Activated T-cell treated with anti-CD3 and anti-CD28 coated beads, Interleukin-2, amount 50 U/mL, for 4 hours (primary cell): ENCODE measurements around the gene HOXC12. TPM values are rescaled to one million over a fixed set of nuclear protein-coding genes. Genes with fewer than 3 reads are reported as not detected.

ENCODE experiments used
- ATAC-seq, 2 donors: fragments of 200-7000 bp; cut with Tn5 transposase; one replicate each; pipeline ENCODE4 v1.10.0; 2021
- DNase-seq: peaks from one replicate; pipeline ENCODE4 v3.0.0-alpha.2; 2020
- H3K27me3 Mint-ChIP-seq: one replicate; pipeline ENCODE4 v1.8.0; 2021; ENCODE audit warnings: low read depth, mixed read lengths
- H3K36me3 Mint-ChIP-seq: one replicate; pipeline ENCODE4 v1.8.0; 2022; ENCODE audit warnings: mixed read lengths; ENCODE audit not compliant: insufficient read depth
- H3K4me1 Mint-ChIP-seq: one replicate; pipeline ENCODE4 v1.8.0; 2021; ENCODE audit warnings: low read depth, mixed read lengths
- H3K4me3 Mint-ChIP-seq: one replicate; pipeline ENCODE4 v1.8.0; 2021; ENCODE audit warnings: mild to moderate bottlenecking, moderate library complexity, mixed read lengths
- H3K9me3 Mint-ChIP-seq: one replicate; pipeline ENCODE4 v1.8.0; 2021; ENCODE audit warnings: mixed read lengths
- total RNA-seq, 3 donors: library from RNA; stranded (reverse); gene quantifications; one replicate each; pipeline ENCODE4 v1.2.1, GENCODE V29; 2021

Gene HOXC12
- not detected for total RNA-seq

- DNase-seq (no peak), ATAC-seq (no peak)
- Mint-ChIP-seq H3K9me3 (no peaks in the 10 kb centered on the region), H3K27me3 (peaks cover 92% of the 10 kb centered on the region), H3K36me3 (no peaks in the 10 kb centered on the region), H3K4me1 (peaks cover 21% of the 10 kb centered on the region), H3K4me3 (no peak within 1 kb of the TSS)
These were observed at the start of gene HOXC12 for GRCh38 chr12:53954694-53955035. Gene HOXC12 (plus strand): TSS chr12:53954903. CDS start chr12:53954930, 27 bp downstream.

GRCh38 chr12:53907103-53907502, 47.6 kb upstream of the HOXC12 start:
- no peaks in the 10 kb centered on the region for H3K4me1 Mint-ChIP-seq
- ATAC-seq (no peak), DNase-seq (no peak)
- H3K27me3 Mint-ChIP-seq, result peaks cover 30% of the 10 kb centered on the region
- H3K36me3 Mint-ChIP-seq, result no peaks in the 10 kb centered on the region
- H3K9me3 Mint-ChIP-seq, result no peaks in the 10 kb centered on the region
- no peak overlapping the region for H3K4me3 Mint-ChIP-seq

DNA sequence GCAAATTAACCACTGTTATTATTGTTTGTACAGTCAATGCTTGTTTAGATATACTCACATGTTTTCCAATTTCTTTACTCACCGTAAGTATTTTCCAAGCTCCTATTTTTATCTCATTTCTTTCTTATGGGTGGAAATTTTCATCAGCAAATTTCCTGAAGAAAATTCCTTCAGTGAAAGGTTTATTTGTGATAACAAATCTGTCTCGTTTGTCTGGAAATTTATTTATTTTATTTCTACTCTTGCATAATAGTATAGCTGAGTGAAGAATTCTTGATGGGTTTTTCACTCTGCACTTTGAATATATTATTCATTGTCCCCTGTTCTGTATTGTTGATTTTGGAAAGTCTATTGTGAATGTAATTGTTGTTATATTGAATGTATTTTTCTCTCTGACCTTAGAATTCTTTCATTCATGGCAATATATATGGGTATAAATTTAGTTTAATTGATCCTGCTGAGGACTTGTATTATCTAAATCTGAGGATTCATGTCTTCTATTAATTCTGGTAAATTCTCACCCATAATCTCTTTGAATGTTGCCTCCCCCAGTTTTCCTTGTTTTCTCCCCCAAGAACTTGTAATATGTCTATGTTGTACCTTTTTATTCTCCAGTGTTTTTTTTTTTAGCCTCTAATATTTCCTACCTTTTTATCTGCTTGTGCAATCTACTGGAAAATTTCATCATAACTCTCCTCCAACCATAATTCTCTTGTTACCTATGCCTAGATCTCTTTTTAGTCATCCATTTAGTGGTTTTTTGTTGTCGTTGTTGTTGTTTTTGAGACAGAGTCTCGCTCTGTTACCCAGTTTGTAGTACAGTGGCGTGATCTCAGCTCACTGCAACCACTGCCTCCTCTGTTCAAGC, 37.7 kb upstream of the HOXC12 start:
- Mint-ChIP-seq H3K4me3 (no peak overlapping the region), H3K4me1 (no peaks in the 10 kb centered on the region), H3K27me3 (peaks cover 57% of the 10 kb centered on the region), H3K9me3 (no peaks in the 10 kb centered on the region), H3K36me3 (no peaks in the 10 kb centered on the region)
- no peak for ATAC-seq
- no peak for DNase-seq

DNA sequence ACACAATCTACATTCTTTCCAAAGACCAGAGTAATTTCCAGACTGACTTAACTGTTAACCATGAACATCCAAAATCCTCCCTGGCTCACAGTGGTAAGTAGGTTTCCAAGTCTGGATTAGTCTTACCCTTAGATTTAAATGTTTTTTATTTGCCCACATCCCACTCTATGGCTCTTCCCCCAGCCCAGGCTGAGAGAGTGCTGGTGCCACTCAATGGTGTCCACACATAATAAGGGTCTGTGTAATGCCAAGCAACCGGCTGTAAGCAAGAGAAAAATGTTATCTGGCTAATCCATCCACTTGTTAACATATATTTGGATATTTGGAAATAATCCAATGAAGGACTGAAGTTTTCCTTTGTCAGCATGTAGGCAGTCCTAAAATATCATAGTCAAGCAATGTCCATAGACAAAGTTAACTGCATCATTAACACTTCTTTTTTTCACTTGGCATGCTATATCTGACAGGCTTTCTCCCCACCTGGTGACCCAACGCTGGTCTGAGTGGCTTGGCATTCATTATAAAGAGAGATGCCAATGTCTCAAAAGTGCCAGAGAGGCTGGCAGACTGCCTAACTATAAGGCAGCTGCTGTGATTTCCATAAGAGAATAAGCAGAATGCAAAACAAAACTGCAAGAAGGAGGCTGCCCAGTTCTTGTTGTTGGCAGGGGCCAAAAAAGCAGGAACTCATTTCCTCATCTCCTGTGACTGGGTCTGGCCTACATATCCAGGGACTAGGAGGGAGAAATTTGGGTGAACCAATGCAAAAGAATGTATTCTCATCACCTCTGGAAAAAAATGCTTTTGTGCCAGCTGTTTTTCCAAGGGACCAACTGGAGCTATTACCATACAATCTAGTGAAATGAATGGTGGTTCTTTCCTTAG, 29.9 kb upstream of the HOXC12 start:
- H3K36me3 Mint-ChIP-seq, result no peaks in the 10 kb centered on the region
- no peaks in the 10 kb centered on the region for H3K4me1 Mint-ChIP-seq
- DNase-seq (no peak), ATAC-seq (no peak)
- no peaks in the 10 kb centered on the region for H3K9me3 Mint-ChIP-seq
- H3K4me3 Mint-ChIP-seq, result no peak overlapping the region
- H3K27me3 Mint-ChIP-seq, result peaks cover 83% of the 10 kb centered on the region

DNA sequence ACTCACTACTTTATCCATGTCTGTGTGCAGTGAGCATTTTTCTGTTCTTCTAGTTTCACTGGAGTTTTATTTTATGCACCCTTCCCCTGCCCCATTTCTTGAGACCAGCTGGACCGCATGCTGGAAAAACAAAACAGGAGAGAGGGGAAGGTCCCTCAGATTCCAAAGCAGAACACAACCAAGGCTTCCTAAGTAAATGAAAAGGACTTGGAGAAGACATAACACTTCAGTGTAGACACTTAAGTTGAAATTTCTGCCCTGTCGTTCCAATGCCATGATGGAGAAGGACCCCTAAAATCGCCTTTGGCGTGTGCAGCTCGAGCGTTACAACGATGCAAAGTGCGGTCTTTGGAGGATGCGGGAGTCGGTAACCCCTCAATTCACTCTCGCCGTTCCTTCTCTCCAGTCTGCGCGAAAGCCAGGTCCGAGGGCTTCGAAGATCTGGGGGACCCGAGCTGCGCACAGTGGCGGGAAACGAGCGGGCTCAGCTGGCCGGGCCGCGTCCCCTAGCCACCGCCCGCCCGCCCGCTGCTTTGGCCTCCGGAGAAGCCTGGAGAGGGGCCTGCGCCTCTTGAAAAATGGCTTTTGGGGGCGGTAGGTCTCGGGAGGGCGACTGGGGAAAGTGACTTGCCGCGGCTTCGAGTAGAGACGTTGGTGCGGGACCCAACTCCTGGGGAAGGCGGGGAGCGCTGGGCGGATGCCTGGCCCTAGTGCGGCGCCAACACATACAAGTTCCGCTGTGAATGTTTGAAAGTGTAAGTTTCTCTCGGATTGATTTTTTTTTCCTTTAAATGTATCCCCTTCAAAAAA, 27.3 kb upstream of the HOXC12 start:
- no peak for ATAC-seq
- Mint-ChIP-seq H3K4me1 (no peaks in the 10 kb centered on the region), H3K36me3 (no peaks in the 10 kb centered on the region), H3K27me3 (peaks cover 89% of the 10 kb centered on the region), H3K4me3 (no peak overlapping the region), H3K9me3 (peaks cover 4% of the 10 kb centered on the region)
- no peak for DNase-seq

DNA sequence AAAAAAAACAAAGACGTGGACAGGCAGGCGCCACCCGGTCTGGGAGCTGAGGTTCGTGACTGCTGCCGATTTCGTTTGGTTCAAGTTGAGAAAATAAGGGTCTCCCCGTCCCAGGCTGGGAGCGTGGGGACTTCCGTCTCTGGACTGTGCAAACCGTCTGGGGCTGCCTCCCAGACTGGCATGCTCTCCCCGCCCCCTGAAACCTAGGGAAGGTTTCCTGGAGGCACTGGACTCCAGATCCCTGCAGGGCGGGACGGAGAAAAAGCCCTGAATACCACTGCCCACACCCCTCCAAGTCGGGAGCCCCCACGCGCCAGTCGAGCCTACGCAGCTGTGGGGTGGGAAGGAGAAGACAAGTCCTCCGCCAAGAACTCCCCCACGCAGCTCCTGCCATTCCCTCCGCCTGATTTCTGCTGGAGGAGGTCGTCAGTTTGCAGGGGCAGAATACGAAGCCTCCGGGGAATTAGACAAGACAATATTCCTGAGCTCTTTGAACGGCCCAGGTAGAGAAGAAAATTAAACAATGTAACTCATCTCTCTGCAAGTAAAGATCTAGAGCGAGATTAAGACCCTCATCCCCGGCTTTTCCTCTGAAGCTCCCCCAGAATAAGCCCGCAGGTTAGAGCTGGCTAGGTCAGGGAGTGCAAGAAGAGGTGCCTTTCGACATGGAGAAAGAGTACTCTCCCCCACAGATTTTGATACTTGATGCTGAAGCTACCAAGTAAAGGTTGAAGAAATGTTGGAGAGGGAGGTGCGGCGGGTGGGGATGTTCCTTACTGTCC, 26.5 kb upstream of the HOXC12 start:
- Mint-ChIP-seq H3K4me1 (no peaks in the 10 kb centered on the region), H3K4me3 (no peak overlapping the region), H3K27me3 (peaks cover 90% of the 10 kb centered on the region), H3K36me3 (no peaks in the 10 kb centered on the region), H3K9me3 (peaks cover 4% of the 10 kb centered on the region)
- DNase-seq, result no peak
- no peak for ATAC-seq

DNA sequence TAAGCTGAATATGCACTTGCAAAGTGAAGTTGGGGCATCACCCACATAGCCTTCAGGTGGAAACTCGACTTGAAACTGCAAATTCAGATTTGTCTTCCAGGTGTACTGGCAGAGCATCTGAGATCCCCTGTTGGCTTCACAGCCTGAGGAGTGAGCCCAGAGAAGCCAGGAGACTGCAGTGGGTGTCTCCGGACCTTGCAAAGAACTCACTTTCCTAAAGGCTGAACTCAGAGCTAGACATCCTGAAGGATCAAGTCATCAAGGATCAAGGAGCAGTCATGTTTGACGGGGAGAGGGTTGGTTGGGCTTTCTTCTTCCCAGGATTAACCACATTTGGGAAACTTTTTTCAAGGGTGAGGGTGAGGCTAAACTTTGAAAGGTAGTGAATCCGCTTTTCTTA, 25.2 kb upstream of the HOXC12 start:
- H3K9me3 Mint-ChIP-seq, result peaks cover 4% of the 10 kb centered on the region
- ATAC-seq, result no peak
- no peaks in the 10 kb centered on the region for H3K4me1 Mint-ChIP-seq
- peaks cover 90% of the 10 kb centered on the region for H3K27me3 Mint-ChIP-seq
- H3K4me3 Mint-ChIP-seq, result no peak overlapping the region
- no peaks in the 10 kb centered on the region for H3K36me3 Mint-ChIP-seq
- no peak for DNase-seq

DNA sequence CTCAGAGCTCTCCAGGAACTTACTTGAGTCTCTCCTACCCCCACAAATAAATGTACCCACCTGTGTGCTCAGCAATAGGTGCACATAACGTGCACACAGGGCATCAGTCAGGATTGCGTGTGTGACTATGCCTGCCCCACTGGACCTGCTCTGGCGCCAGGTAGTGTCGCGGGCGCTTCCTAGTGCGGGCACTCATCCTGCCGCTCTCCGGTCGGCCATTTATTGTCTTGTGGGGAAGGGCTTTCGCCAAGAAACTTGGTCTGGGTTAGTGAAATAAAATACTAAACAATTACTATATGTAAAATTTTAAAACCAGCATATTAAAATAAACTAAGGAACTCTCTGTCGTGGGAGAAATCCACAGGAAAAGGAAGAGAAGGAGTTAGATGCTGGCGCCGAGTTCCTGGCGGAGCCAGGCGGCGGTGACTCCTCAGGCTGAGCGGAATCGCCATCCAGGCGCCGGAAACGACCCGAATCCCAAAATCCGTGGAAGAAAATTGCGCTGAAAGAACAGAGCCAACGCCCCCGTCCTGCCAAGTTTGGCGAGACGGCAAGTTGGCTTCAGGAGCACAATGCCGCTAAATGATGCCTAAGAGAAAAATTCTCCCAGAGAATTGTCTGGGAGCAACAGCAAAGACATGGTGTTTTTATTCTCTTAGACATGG, 24.0 kb upstream of the HOXC12 start:
- DNase-seq (no peak), ATAC-seq (no peak)
- H3K9me3 Mint-ChIP-seq, result peaks cover 4% of the 10 kb centered on the region
- H3K4me3 Mint-ChIP-seq, result no peak overlapping the region
- peaks cover 90% of the 10 kb centered on the region for H3K27me3 Mint-ChIP-seq
- H3K36me3 Mint-ChIP-seq, result no peaks in the 10 kb centered on the region
- H3K4me1 Mint-ChIP-seq, result peaks cover 6% of the 10 kb centered on the region

GRCh38 chr12:53931844-53932581, 22.7 kb upstream of the HOXC12 start:
- peaks cover 91% of the 10 kb centered on the region for H3K27me3 Mint-ChIP-seq
- H3K36me3 Mint-ChIP-seq, result no peaks in the 10 kb centered on the region
- H3K4me1 Mint-ChIP-seq, result peaks cover 11% of the 10 kb centered on the region
- DNase-seq (no peak), ATAC-seq (no peak)
- H3K4me3 Mint-ChIP-seq, result no peak overlapping the region
- H3K9me3 Mint-ChIP-seq, result peaks cover 4% of the 10 kb centered on the region

GRCh38 chr12:53932915-53933314, 21.8 kb upstream of the HOXC12 start:
- Mint-ChIP-seq H3K9me3 (peaks cover 4% of the 10 kb centered on the region), H3K4me1 (peaks cover 11% of the 10 kb centered on the region), H3K27me3 (peaks cover 92% of the 10 kb centered on the region), H3K4me3 (no peak overlapping the region), H3K36me3 (no peaks in the 10 kb centered on the region)
- DNase-seq, result no peak
- no peak for ATAC-seq

- Mint-ChIP-seq H3K9me3 (no peaks in the 10 kb centered on the region), H3K36me3 (no peaks in the 10 kb centered on the region), H3K4me1 (peaks cover 12% of the 10 kb centered on the region), H3K27me3 (peaks cover 87% of the 10 kb centered on the region), H3K4me3 (no peak overlapping the region)
- no peak for DNase-seq
- ATAC-seq, result no peak
These were observed 19.0 kb upstream of the HOXC12 start for GRCh38 chr12:53935383-53936341.

DNA sequence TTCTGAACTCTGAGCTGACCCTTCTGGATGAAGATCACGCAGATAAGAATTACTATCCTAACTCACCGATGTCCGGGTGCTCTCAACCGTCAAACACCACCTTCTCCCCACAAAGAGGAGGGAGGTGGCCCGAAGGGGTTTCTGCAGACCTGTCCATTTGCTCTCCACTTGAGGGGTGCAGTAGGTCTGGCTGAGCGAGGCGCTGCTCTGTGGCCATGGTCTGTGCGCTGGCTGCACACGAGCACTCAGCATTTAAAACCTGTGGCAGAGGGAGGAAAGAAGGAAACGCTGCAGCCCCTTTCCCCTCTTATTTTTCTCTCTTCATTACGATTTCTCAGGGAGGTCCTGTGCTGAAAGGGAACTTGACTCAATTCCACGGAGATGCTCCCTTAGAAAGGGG, 17.6 kb upstream of the HOXC12 start:
- ATAC-seq (no peak), DNase-seq (no peak)
- H3K4me3 Mint-ChIP-seq, result no peak overlapping the region
- peaks cover 89% of the 10 kb centered on the region for H3K27me3 Mint-ChIP-seq
- H3K9me3 Mint-ChIP-seq, result no peaks in the 10 kb centered on the region
- no peaks in the 10 kb centered on the region for H3K36me3 Mint-ChIP-seq
- H3K4me1 Mint-ChIP-seq, result peaks cover 12% of the 10 kb centered on the region
